K562 (cell line): ENCODE results near the gene ATF5. TPM values are rescaled to one million over a fixed set of nuclear protein-coding genes. Genes with fewer than 3 reads are reported as not detected.
A peak's percentile ranks its signal among the peaks of the same experiment; 100 is the strongest.
"Not testable (repeated sequence)": the region's sequence is repeated elsewhere in the genome, so short reads cannot be mapped to it uniquely, and the experiment has no call there.

Experiments
- ATAC-seq: fragments of 200-7000 bp; cut with Tn5 transposase; 3 replicates; pipeline ENCODE4 v1.9.1; 2020; ENCODE audit warnings: moderate library complexity
- BruUV-seq: library from RNA; stranded (reverse); fragments of 400-500 nt; replicated peaks from 2 replicates; lab custom pipeline; 2021; lab: Mats Ljungman, UMichigan
- CTCF ChIA-PET: fragments of 300-600 bp; formaldehyde crosslinking; extraction: SDS; loops from one replicate; lab custom pipeline; 2021; ENCODE audit warnings: low intra/inter-chr PET ratio; lab: Yijun Ruan, JAX
- POLR2A ChIA-PET: fragments of 300-600, 350-650 bp; sonication (Branson Sonifier 250); formaldehyde crosslinking; extraction: SDS; loops from one replicate; lab custom pipeline; 2021; ENCODE audit warnings: antibody characterized with exemption, inconsistent platforms; lab: Yijun Ruan, JAX
- DNase-seq, 4 experiments: peaks; one replicate each; pipeline versions ENCODE4 v3.0.0 to v3.0.0-alpha.2; 2011 to 2018; ENCODE audit warnings: low spot score in 3 of 4, mixed read lengths in 3 of 4; ENCODE audit errors: extremely low read depth in 1 of 4
- FAIRE-seq: peaks from 2 replicates; lab custom pipeline; 2011; peaks lifted over from hg19 to GRCh38; lab: Jason Lieb, UNC
- H2AFZ ChIP-seq: 2 replicates; pipeline ENCODE4 v1.6.0; 2011; ENCODE audit warnings: low read depth, low read length, control low read depth, inconsistent platforms
- H3K27ac ChIP-seq: fragments of 200-600 bp; 3 replicates; pipeline ENCODE4 v1.8.0; 2011; ENCODE audit warnings: low read depth, mild to moderate bottlenecking, control low read depth, inconsistent platforms, low read length, moderate library complexity, mixed read lengths; ENCODE audit errors: extremely low read depth
- H3K27me3 ChIP-seq, 2 experiments: fragments of 300-600 bp in 1 of 2; 2 replicates in 1 of 2; 3 replicates in 1 of 2; pipeline versions ENCODE4 v1.6.0 to v1.8.0; 2011; ENCODE audit warnings: inconsistent platforms in 2 of 2, low read length in 2 of 2, mild to moderate bottlenecking in 1 of 2, mixed read lengths in 1 of 2, moderate library complexity in 1 of 2; ENCODE audit not compliant: control insufficient read depth in 2 of 2, insufficient read depth in 2 of 2
- H3K36me3 ChIP-seq: fragments of 300-600 bp; 3 replicates; pipeline ENCODE4 v1.8.0; 2011; ENCODE audit warnings: mild to moderate bottlenecking, low read length, inconsistent platforms; ENCODE audit not compliant: control insufficient read depth, insufficient read depth
- H3K4me1 ChIP-seq, 2 experiments: fragments of 200-600 bp in 1 of 2; replicated peaks in 1 of 2; 2 replicates in 1 of 2; 3 replicates in 1 of 2; pipeline versions ENCODE4 v1.5.1 to v1.8.0; 2011; ENCODE audit warnings: inconsistent platforms in 2 of 2, low read length in 2 of 2, mild to moderate bottlenecking in 1 of 2, mixed read lengths in 1 of 2, moderate library complexity in 1 of 2; ENCODE audit not compliant: control insufficient read depth in 2 of 2, insufficient read depth in 2 of 2
- H3K4me2 ChIP-seq: 2 replicates; pipeline ENCODE4 v1.6.1; 2011; ENCODE audit warnings: low read length, control low read depth, inconsistent platforms, mixed read lengths; ENCODE audit not compliant: insufficient read depth
- H3K4me3 ChIP-seq: fragments of 200-600 bp; sonication (generic), shearing (Covaris generic); 2 replicates; pipeline ENCODE4 v1.5.1; 2016; ENCODE audit warnings: control low read depth, inconsistent platforms
- H3K79me2 ChIP-seq: fragments of 200-600 bp; 3 replicates; pipeline ENCODE4 v1.8.0; 2011; ENCODE audit warnings: low read length, inconsistent platforms; ENCODE audit not compliant: control insufficient read depth, insufficient read depth
- H3K9ac ChIP-seq, 2 experiments: 2 replicates each; pipeline versions ENCODE4 v1.6.0 to v1.6.1; 2011; ENCODE audit warnings: low read depth in 2 of 2, low read length in 2 of 2, control low read depth in 1 of 2, inconsistent platforms in 1 of 2, mild to moderate bottlenecking in 1 of 2, mixed read lengths in 1 of 2; ENCODE audit not compliant: insufficient read depth in 1 of 2
- H3K9me1 ChIP-seq: one replicate; pipeline ENCODE4 v1.6.0; 2011; ENCODE audit warnings: inconsistent platforms, mild to moderate bottlenecking, low read length, moderate library complexity; ENCODE audit not compliant: control insufficient read depth, insufficient read depth
- H3K9me3 ChIP-seq: replicated peaks from 2 replicates; pipeline ENCODE4 v1.5.1; 2011; ENCODE audit warnings: low read depth, low read length, inconsistent platforms; ENCODE audit not compliant: control insufficient read depth, insufficient read depth
- H4K20me1 ChIP-seq: replicated peaks from 2 replicates; pipeline ENCODE4 v1.6.1; 2011; ENCODE audit warnings: low read length, inconsistent platforms, mixed read lengths; ENCODE audit not compliant: control insufficient read depth, insufficient read depth
- E2F4 ChIP-seq: sonication (generic); formaldehyde crosslinking; IDR thresholded peaks from 2 replicates; pipeline ENCODE4 v1.8.0; 2022; ENCODE audit warnings: mild to moderate bottlenecking, low read depth, missing genetic modification reagents
- ESRRA ChIP-seq: fragments of 450-650 bp; IDR thresholded peaks from 2 replicates; pipeline ENCODE4 v1.6.1; 2014; ENCODE audit warnings: low read depth, mild to moderate bottlenecking, moderate library complexity, borderline replicate concordance
- KAT7 ChIP-seq: sonication (generic); formaldehyde crosslinking; IDR thresholded peaks from 2 replicates; pipeline ENCODE4 v1.8.0; 2022; ENCODE audit warnings: missing genetic modification reagents, mild to moderate bottlenecking, borderline replicate concordance
- NFXL1 ChIP-seq: fragments of 450-650 bp; formaldehyde crosslinking; IDR thresholded peaks from 2 replicates; pipeline ENCODE4 v1.4.0; 2021; ENCODE audit warnings: mild to moderate bottlenecking
- WGBS: fragments of 100-300 bp; shearing (Covaris generic); methylation state at CpG from one replicate; pipeline ENCODE4 v1.1.6; 2016; ENCODE audit warnings: low coverage, mixed read lengths; ENCODE audit not compliant: insufficient coverage; ENCODE audit errors: missing lambda C conversion rate; 5-methylcytosine and 5-hydroxymethylcytosine counted together
- in situ Hi-C: fragments of 300-500 bp; cut with MboI; formaldehyde crosslinking; loops from 4 replicates; pipeline ENCODE4 v1.15.0; 2018; ENCODE audit warnings: inconsistent platforms, mixed read lengths
- intact Hi-C: fragments of 100-400 bp; cut with micrococcal nuclease; formaldehyde crosslinking; loops from 2 replicates; pipeline ENCODE4 v1.14.2; 2022
- polyA plus RNA-seq, 8 experiments: library from polyadenylated mRNA; depleted of rRNA in 4 of 8; stranded (reverse) in 5 of 8; unstranded in 3 of 8; fragments of >200 nt; fragmentation: Nextera tagmentation in 2 of 8; fragmentation: Illumina TruSeq in 1 of 8; extraction: Ambion mirVana in 2 of 8; extraction: Trizol in 1 of 8; gene quantifications; 2 replicates each; pipeline versions ENCODE4 v1.2.1 to v1.2.3, GENCODE V29; 2011 to 2014; ENCODE audit warnings: inconsistent platforms in 1 of 8, missing spikeins in 1 of 8
- total RNA-seq, 7 experiments: library from RNA; depleted of rRNA in 6 of 7; stranded (reverse); fragments of >200 nt in 6 of 7; fragmentation: Illumina TruSeq in 2 of 7; extraction: Trizol in 2 of 7; gene quantifications; 2 replicates each; pipeline versions ENCODE4 v1.2.1 to v1.2.3, GENCODE V29; 2011 to 2021; ENCODE audit warnings: low replicate concordance in 1 of 7

Gene ATF5
- total and polyA plus RNA-seq, 9 of the 15 experiments (the other 6 are each of a cell fraction or from before 2014, with no cell fraction given): 3.0 to 57.6 (median 11.1) TPM

DNA sequence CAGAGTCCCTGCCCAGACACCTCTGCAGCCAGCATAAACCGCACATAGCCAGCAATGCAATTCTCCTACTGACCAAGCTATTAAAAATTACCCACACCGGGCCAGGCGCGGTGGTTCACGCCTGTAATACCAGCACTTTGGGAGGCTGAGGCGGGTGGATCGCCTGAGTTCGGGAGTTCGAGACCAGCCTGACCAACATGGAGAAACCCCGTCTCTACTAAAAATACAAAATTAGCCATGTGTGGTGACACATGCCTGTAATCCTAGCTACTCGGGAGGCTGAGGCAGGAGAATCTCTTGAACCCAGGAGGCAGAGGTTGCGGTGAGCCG is 4.2 kb upstream of the ATF5 start:
- H3K27me3 ChIP-seq, CTCF ChIA-PET, ATAC-seq, DNase-seq, BruUV-seq, H3K9me3 ChIP-seq, H3K9me1 ChIP-seq, H2AFZ ChIP-seq, FAIRE-seq, in situ Hi-C loops, H3K4me3 ChIP-seq: not testable (repeated sequence)
- Histone ChIP-seq H3K4me2 (peak overlapping the region; percentile 20; the same call in 1 of the 2 replicates), H3K9ac (peak overlapping the region; percentile 58 to 82; a peak in 3 of 4 replicates), H3K79me2 (peaks cover 99% of the 10 kb centered on the region), H4K20me1 (peaks cover 18% of the 10 kb centered on the region), H3K27ac (peak overlapping the region; percentile 70; the same call in 2 of the 3 replicates), H3K4me1 (peaks cover 30 to 69% of the 10 kb centered on the region in 2 experiments), H3K36me3 (peaks cover 79% of the 10 kb centered on the region)
- intact Hi-C loops: loop anchor here (5.0 kb wide), 1 partner anchor 58 kb away; the partner anchor contains the start of gene PNKP
- POLR2A ChIA-PET: interaction anchor here (0.6 to 1.0 kb wide), 2 partner anchors 14 to 98 kb away, joined by 3 to 6 read pairs; no protein-coding TSS in a partner anchor
- 91% methylated on average over 13 of the region's 13 CpGs for WGBS
- 0 out of 2 replicates have a peak, but pooled peaks have one; percentile 14 for TF ChIP-seq NFXL1 (CRISPR knock-in tag)
- 0 out of 2 replicates have a peak, but pooled peaks have one; percentile 53 for TF ChIP-seq KAT7

- H3K4me2 ChIP-seq: no peak overlapping the region
- peaks cover 21% of the 10 kb centered on the region for H4K20me1 ChIP-seq
These were observed 3.5 kb upstream of the ATF5 start for GRCh38 chr19:49925486-49925885.

More at GRCh38 chr19:49925486-49925885, 3.5 kb upstream of the ATF5 start:
- H3K36me3 ChIP-seq: peaks cover 75% of the 10 kb centered on the region
- DNase-seq (peak in 1 of 4 experiments; percentile 1), FAIRE-seq (no peak), ATAC-seq (no peak)
- no peak overlapping the region for H2AFZ ChIP-seq
- no peaks in the 10 kb centered on the region for H3K9me3 ChIP-seq
- in situ Hi-C loops (no loop called here), intact Hi-C loops (loop anchor here (5.0 kb wide), 1 partner anchor 58 kb away; the partner anchor contains the start of gene PNKP)
- no peak overlapping the region for H3K4me3 ChIP-seq
- H3K4me1 ChIP-seq: peaks cover 31 to 68% of the 10 kb centered on the region in 2 experiments
- no peak overlapping the region for H3K9ac ChIP-seq
- WGBS: 98% methylated on average over 5 of the region's 5 CpGs
- H3K9me1 ChIP-seq: peaks cover 9% of the 10 kb centered on the region
- TF ChIP-seq ESRRA: 0 out of 2 replicates have a peak, but pooled peaks have one; percentile 12
- no peak for TF ChIP-seq E2F4
- no peaks in the 10 kb centered on the region for H3K27me3 ChIP-seq
- ChIA-PET CTCF (no interaction called here), POLR2A (no interaction called here)
- BruUV-seq: no TSS peak
- H3K79me2 ChIP-seq: peaks cover 99% of the 10 kb centered on the region
- peak overlapping the region; percentile 29; the same call in 1 of the 3 replicates for H3K27ac ChIP-seq
